ENCODE results near the gene E2F7.
A peak's percentile ranks its signal among the peaks of the same experiment; 100 is the strongest.

E2F7 gene

GRCh38 chr12:77010691-77011548, 54.4 kb downstream of the E2F7 start:
- peak; percentile 53 for DNase-seq

GRCh38 chr12:77007476-77007875, 57.9 kb downstream of the E2F7 start:
- DNase-seq: no peak

GRCh38 chr12:77005611-77006098, 59.7 kb downstream of the E2F7 start:
- no peak for DNase-seq

GRCh38 chr12:77003914-77004313, 61.5 kb downstream of the E2F7 start:
- no peak for DNase-seq

GRCh38 chr12:77003246-77003645, 62.1 kb downstream of the E2F7 start:
- no peak for DNase-seq

GRCh38 chr12:77002382-77002781, 63.0 kb downstream of the E2F7 start:
- DNase-seq: no peak

- DNase-seq: no peak
These were observed 64.1 kb downstream of the E2F7 start for GRCh38 chr12:77001276-77001675.

GRCh38 chr12:76998908-76999556, 66.3 kb downstream of the E2F7 start:
- no peak for DNase-seq

GRCh38 chr12:76998386-76998785, 67.0 kb downstream of the E2F7 start:
- no peak for DNase-seq

- DNase-seq: no peak
These were observed 68.2 kb downstream of the E2F7 start for GRCh38 chr12:76997011-76997780.

GRCh38 chr12:76990716-76991115, 74.7 kb downstream of the E2F7 start:
- DNase-seq: no peak

GRCh38 chr12:76984566-76984965, 80.8 kb downstream of the E2F7 start:
- DNase-seq: no peak

- no peak for DNase-seq
These were observed 81.9 kb downstream of the E2F7 start for GRCh38 chr12:76983420-76983819.

- DNase-seq: no peak
These were observed 85.2 kb downstream of the E2F7 start for GRCh38 chr12:76980196-76980595.

GRCh38 chr12:76976777-76977382, 88.5 kb downstream of the E2F7 start:
- no peak for DNase-seq
